WTC11 (cell line): ENCODE results near the gene GPX3.

ENCODE experiments used
- ARID4B ChIP-seq: sonication (generic); formaldehyde crosslinking; IDR thresholded peaks from 2 replicates; pipeline ENCODE4 v1.8.0; 2023; ENCODE audit warnings: missing genetic modification reagents, mild to moderate bottlenecking, borderline replicate concordance
- ATF1 ChIP-seq: sonication (generic); formaldehyde crosslinking; IDR thresholded peaks from 2 replicates; pipeline ENCODE4 v1.8.1; 2023; ENCODE audit warnings: mild to moderate bottlenecking, moderate library complexity, missing genetic modification reagents
- ATF2 ChIP-seq: sonication (generic); formaldehyde crosslinking; IDR thresholded peaks from 2 replicates; pipeline ENCODE4 v1.8.1; 2022; ENCODE audit warnings: low read depth, missing genetic modification reagents, borderline replicate concordance
- ATF3 ChIP-seq: sonication (generic); formaldehyde crosslinking; conservative IDR thresholded peaks from 2 replicates; pipeline ENCODE4 v1.8.1; 2022; ENCODE audit warnings: mild to moderate bottlenecking, missing genetic modification reagents
- CTCF ChIP-seq: fragments of 200-600 bp; IDR thresholded peaks from 2 replicates; pipeline ENCODE4 v1.8.0; 2022; ENCODE audit warnings: antibody characterized with exemption
- HMGXB4 ChIP-seq: sonication (generic); formaldehyde crosslinking; IDR thresholded peaks from 2 replicates; pipeline ENCODE4 v1.8.1; 2023; ENCODE audit warnings: mild to moderate bottlenecking, moderate library complexity, missing genetic modification reagents
- JAZF1 ChIP-seq: fragments of 250-450 bp; sonication (Bioruptor Pico); IDR thresholded peaks from 2 replicates; pipeline ENCODE4 v1.9.0; 2021; ENCODE audit warnings: moderate library complexity, mild to moderate bottlenecking, inconsistent platforms
- MAX ChIP-seq: sonication (generic); formaldehyde crosslinking; IDR thresholded peaks from 2 replicates; pipeline ENCODE4 v1.8.0; 2022; ENCODE audit warnings: mild to moderate bottlenecking, missing genetic modification reagents
- MYBL2 ChIP-seq: sonication (generic); formaldehyde crosslinking; IDR thresholded peaks from 2 replicates; pipeline ENCODE4 v1.8.1; 2023; ENCODE audit warnings: mild to moderate bottlenecking, moderate library complexity, missing genetic modification reagents

- no peak for TF ChIP-seq ATF1 (CRISPR knock-in tag)
- TF ChIP-seq MAX (CRISPR knock-in tag): no peak
- no peak for TF ChIP-seq CTCF
- no peak for TF ChIP-seq ATF2
- TF ChIP-seq HMGXB4: no peak
- no peak for TF ChIP-seq ATF3 (CRISPR knock-in tag)
- TF ChIP-seq MYBL2: no peak
- no peak for TF ChIP-seq ARID4B (CRISPR knock-in tag)
- TF ChIP-seq JAZF1 (CRISPR knock-in tag): no peak
Observed at GRCh38 chr5:151008906-151009305, 11.5 kb upstream of the GPX3 start.
